Measurements from ENCODE around the gene FGF12.

DNA sequence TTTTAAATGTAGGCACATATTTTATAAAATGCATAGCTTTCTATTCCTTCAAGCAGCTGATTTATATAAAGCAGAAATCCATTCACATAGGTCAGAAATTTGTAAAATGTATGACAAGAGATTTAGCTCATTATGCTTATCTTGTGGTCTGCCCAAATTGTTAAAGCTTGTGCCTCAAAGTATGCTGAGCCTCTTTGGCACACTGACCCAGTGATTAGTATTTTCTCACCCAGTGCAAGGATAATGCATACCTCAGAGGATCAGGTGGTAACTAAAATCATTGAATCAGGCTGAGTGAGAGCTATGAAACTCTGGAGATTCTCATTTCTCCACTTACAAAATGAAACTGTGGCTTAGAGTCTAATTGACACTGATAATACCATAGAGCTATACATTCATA, 533.3 kb downstream of the FGF12 start:
- TF ChIP-seq ZNF384 (IDR thresholded peaks at IDR 0.05) (no peak), BHLHE40 (IDR thresholded peaks at IDR 0.05; ENCODE audit: borderline replicate concordance) (no peak), SP1 (IDR thresholded peaks at IDR 0.05) (no peak), FOXM1 (IDR thresholded peaks at IDR 0.05; ENCODE audit: borderline replicate concordance) (no peak), ARNT (IDR thresholded peaks at IDR 0.05) (no peak), FOXA1 (IDR thresholded peaks at IDR 0.05) (no peak), LEF1 (IDR thresholded peaks at IDR 0.05; ENCODE audit: borderline replicate concordance) (no peak), CTBP1 (IDR thresholded peaks at IDR 0.05; ENCODE audit: borderline replicate concordance) (no peak), NFRKB (IDR thresholded peaks at IDR 0.05) (no peak), SUZ12 (IDR thresholded peaks at IDR 0.05) (no peak), L3MBTL2 (conservative IDR thresholded peaks at IDR 0.05) (no peak), FOXK2 (IDR thresholded peaks at IDR 0.05) (no peak), ELF4 (IDR thresholded peaks at IDR 0.05) (no peak), TARDBP (IDR thresholded peaks at IDR 0.05) (no peak)
